Progenitor cell of endocrine pancreas (in vitro differentiated cells): ENCODE measurements around the gene RDH14. TPM values are rescaled to one million over a fixed set of nuclear protein-coding genes. Genes with fewer than 3 reads are reported as not detected.

Source experiments
- DNase-seq: peaks from one replicate; pipeline ENCODE4 v3.0.0; 2021; ENCODE audit warnings: low spot score; ENCODE audit not compliant: unreplicated experiment
- H3K27ac Mint-ChIP-seq: 2 replicates; pipeline ENCODE4 v1.8.0; 2021; ENCODE audit warnings: mild to moderate bottlenecking, moderate library complexity, mixed read lengths
- H3K27me3 Mint-ChIP-seq: 2 replicates; pipeline ENCODE4 v1.8.0; 2021; ENCODE audit warnings: mixed read lengths
- H3K36me3 Mint-ChIP-seq: 2 replicates; pipeline ENCODE4 v1.8.0; 2022; ENCODE audit warnings: mixed read lengths; ENCODE audit not compliant: insufficient read depth
- H3K4me1 Mint-ChIP-seq: 2 replicates; pipeline ENCODE4 v1.8.0; 2021; ENCODE audit warnings: low read depth, mixed read lengths
- H3K4me3 Mint-ChIP-seq: 2 replicates; pipeline ENCODE4 v1.8.0; 2021; ENCODE audit warnings: low read depth, mild to moderate bottlenecking, moderate library complexity, mixed read lengths
- H3K9me3 Mint-ChIP-seq: 2 replicates; pipeline ENCODE4 v1.8.0; 2021; ENCODE audit warnings: low read depth, mixed read lengths
- CTCF ChIP-seq: fragments of 200-600 bp; sonication (generic); IDR thresholded peaks from one replicate; pipeline ENCODE4 v1.5.0; 2021; ENCODE audit warnings: antibody characterized with exemption, mild to moderate bottlenecking; ENCODE audit not compliant: unreplicated experiment
- total RNA-seq: library from RNA; stranded (reverse); gene quantifications from 2 replicates; pipeline ENCODE4 v1.2.1, GENCODE V29; 2021

RDH14 gene
- total RNA-seq, 1 donor from 2014 or later = 25.5 TPM

DNA sequence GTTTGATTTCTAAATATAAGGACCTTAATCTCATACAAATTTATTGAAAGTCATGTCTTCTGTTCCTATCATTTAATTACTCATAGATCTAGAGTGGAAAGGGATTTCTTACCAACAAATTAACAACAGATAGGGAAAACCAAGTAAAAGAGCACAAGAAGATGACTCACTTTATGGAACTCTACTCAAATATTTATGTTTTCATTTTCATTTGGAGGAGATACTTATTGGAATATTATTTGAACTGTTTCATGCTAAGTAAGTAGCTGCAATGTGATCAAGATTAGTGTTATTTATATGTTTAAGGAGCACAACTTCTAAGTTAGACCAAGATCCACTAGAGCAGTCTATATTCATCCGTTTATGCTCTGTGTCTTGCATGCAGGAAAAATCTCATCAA is 27.6 kb upstream of the RDH14 start:
- Mint-ChIP-seq H3K4me3 (no peak overlapping the region), H3K9me3 (peaks cover 10% of the 10 kb centered on the region), H3K27ac (no peak overlapping the region), H3K36me3 (peaks cover 6% of the 10 kb centered on the region), H3K4me1 (no peaks in the 10 kb centered on the region), H3K27me3 (no peaks in the 10 kb centered on the region)
- no peak for DNase-seq
- no peak for TF ChIP-seq CTCF

GRCh38 chr2:18585526-18585925 is 25.1 kb upstream of the RDH14 start:
- H3K4me1 Mint-ChIP-seq = no peaks in the 10 kb centered on the region
- TF ChIP-seq CTCF = no peak
- H3K9me3 Mint-ChIP-seq = peaks cover 8% of the 10 kb centered on the region
- DNase-seq = no peak
- H3K4me3 Mint-ChIP-seq = no peak overlapping the region
- no peaks in the 10 kb centered on the region for H3K27me3 Mint-ChIP-seq
- H3K36me3 Mint-ChIP-seq = peaks cover 6% of the 10 kb centered on the region
- H3K27ac Mint-ChIP-seq = no peak overlapping the region

- H3K36me3 Mint-ChIP-seq = peaks cover 6% of the 10 kb centered on the region
- no peak for TF ChIP-seq CTCF
- H3K4me1 Mint-ChIP-seq = no peaks in the 10 kb centered on the region
- H3K27me3 Mint-ChIP-seq = no peaks in the 10 kb centered on the region
- H3K27ac Mint-ChIP-seq = no peak overlapping the region
- H3K9me3 Mint-ChIP-seq = peaks cover 9% of the 10 kb centered on the region
- DNase-seq = no peak
- no peak overlapping the region for H3K4me3 Mint-ChIP-seq
Observed at GRCh38 chr2:18584608-18584954, 24.1 kb upstream of the RDH14 start.

DNA sequence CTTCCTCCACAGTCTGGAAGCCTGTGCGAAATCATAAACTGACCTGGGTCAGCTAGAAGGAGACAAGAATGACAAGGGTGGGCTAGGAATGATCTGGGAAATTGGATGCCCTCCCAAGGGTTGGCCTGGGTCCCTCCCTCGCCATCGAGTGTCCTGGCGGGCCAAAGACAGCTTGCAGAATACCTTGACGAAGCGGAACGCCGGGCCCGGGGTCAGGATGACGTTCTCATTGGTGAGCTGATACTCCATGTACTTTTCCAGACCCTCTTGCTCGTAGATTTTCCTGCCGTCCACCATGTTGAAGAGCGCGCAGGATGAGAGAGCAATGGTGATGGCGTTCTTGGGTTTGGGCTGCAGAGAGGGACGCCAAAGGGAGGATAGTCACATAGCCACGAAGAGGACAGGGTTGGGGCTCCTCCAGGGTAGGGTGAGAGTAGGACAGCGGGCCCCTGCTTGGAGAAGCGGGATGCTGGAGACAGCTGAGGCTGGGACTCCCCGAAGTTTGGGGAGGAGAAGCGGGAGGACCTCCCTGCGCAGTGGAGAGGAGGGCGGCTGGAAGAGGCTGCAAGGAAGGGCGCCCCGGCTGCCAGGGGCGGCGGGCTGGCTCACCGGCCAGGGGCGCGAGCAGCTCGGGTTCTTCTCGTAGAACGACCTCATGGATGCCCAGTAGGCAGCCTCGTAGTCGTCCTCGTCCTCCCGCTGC is 23.6 kb upstream of the RDH14 start:
- no peak for TF ChIP-seq CTCF
- Mint-ChIP-seq H3K27ac (no peak overlapping the region), H3K4me1 (no peaks in the 10 kb centered on the region), H3K36me3 (peaks cover 7% of the 10 kb centered on the region), H3K27me3 (no peaks in the 10 kb centered on the region), H3K4me3 (no peak overlapping the region), H3K9me3 (peaks cover 14% of the 10 kb centered on the region)
- DNase-seq = no peak

- Mint-ChIP-seq H3K4me1 (no peaks in the 10 kb centered on the region), H3K27me3 (no peaks in the 10 kb centered on the region), H3K36me3 (peaks cover 13% of the 10 kb centered on the region), H3K27ac (no peak overlapping the region), H3K9me3 (peaks cover 31% of the 10 kb centered on the region), H3K4me3 (no peak overlapping the region)
- DNase-seq = no peak
- no peak for TF ChIP-seq CTCF
Observed at GRCh38 chr2:18580606-18581005, 20.2 kb upstream of the RDH14 start.
